Measurements from ENCODE around the gene KMT2B. TPM values are rescaled to one million over a fixed set of nuclear protein-coding genes. Genes with fewer than 3 reads are reported as not detected.

The KMT2B gene
- total and polyA plus RNA-seq, 5 donors: 13.8 to 19.1 (median 16.8) TPM

GRCh38 chr19:35729021-35729420, 11.2 kb downstream of the KMT2B start:
- DNase-seq: peak in 2 of 3 donors; percentile 29 to 33

GRCh38 chr19:35729763-35730162, 12.0 kb downstream of the KMT2B start:
- Histone ChIP-seq H3K4me1 (ENCODE audit: control insufficient read depth, insufficient read depth, low read length) (no peaks in the 10 kb centered on the region), H3K9me3 (ENCODE audit: control insufficient read depth, low read length) (no peaks in the 10 kb centered on the region), H3K27ac (ENCODE audit: low read length) (no peak overlapping the region), H3K27me3 (ENCODE audit: control insufficient read depth, insufficient read depth) (no peaks in the 10 kb centered on the region), H3K4me3 (ENCODE audit: low read length) (no peak overlapping the region)
- ATAC-seq: no peak
- intact Hi-C loops (cut with DNase I): no loop called here
- WGBS: 93% methylated on average over 11 of the region's 11 CpGs
- DNase-seq: peak; percentile 10 to 39 (median 26)

More at GRCh38 chr19:35729021-35729420, 11.2 kb downstream of the KMT2B start:
- H3K27ac ChIP-seq (ENCODE audit: low read length): no peak overlapping the region
- no peak for ATAC-seq
- intact Hi-C loops (cut with DNase I): no loop called here
- H3K4me1 ChIP-seq (ENCODE audit: control insufficient read depth, insufficient read depth, low read length): no peaks in the 10 kb centered on the region
- no peak overlapping the region for H3K4me3 ChIP-seq (ENCODE audit: low read length)
- WGBS: 88% methylated on average over 18 of the region's 18 CpGs
- H3K9me3 ChIP-seq (ENCODE audit: control insufficient read depth, low read length): no peaks in the 10 kb centered on the region
- H3K27me3 ChIP-seq (ENCODE audit: control insufficient read depth, insufficient read depth): no peaks in the 10 kb centered on the region

- Histone ChIP-seq H3K9me3 (ENCODE audit: control insufficient read depth, low read length) (no peaks in the 10 kb centered on the region), H3K27me3 (ENCODE audit: control insufficient read depth, insufficient read depth) (no peaks in the 10 kb centered on the region), H3K4me3 (ENCODE audit: low read length) (no peak overlapping the region), H3K27ac (ENCODE audit: low read length) (no peak overlapping the region), H3K4me1 (ENCODE audit: control insufficient read depth, insufficient read depth, low read length) (no peaks in the 10 kb centered on the region)
- intact Hi-C loops (cut with DNase I): no loop called here
- ATAC-seq (no peak), DNase-seq (peak in 1 of 3 donors; percentile 36)
- WGBS: 91% methylated on average over 18 of the region's 18 CpGs
Measured at GRCh38 chr19:35730326-35730725, 12.5 kb downstream of the KMT2B start.

GRCh38 chr19:35731353-35731752, 13.6 kb downstream of the KMT2B start:
- intact Hi-C loops (cut with DNase I): no loop called here

GRCh38 chr19:35731779-35732405, 14.1 kb downstream of the KMT2B start:
- Histone ChIP-seq H3K27ac (ENCODE audit: low read length) (no peak overlapping the region), H3K4me3 (ENCODE audit: low read length) (no peak overlapping the region), H3K4me1 (ENCODE audit: control insufficient read depth, insufficient read depth, low read length) (no peaks in the 10 kb centered on the region), H3K9me3 (ENCODE audit: control insufficient read depth, low read length) (no peaks in the 10 kb centered on the region), H3K27me3 (ENCODE audit: control insufficient read depth, insufficient read depth) (no peaks in the 10 kb centered on the region)
- WGBS: 84% methylated on average over 21 of the region's 21 CpGs
- ATAC-seq: peak in 1 of 2 donors; percentile 3
- DNase-seq: peak; percentile 10 to 60 (median 55)
- intact Hi-C loops (cut with DNase I): no loop called here

More at GRCh38 chr19:35731353-35731752, 13.6 kb downstream of the KMT2B start:
- H3K4me3 ChIP-seq (ENCODE audit: low read length): no peak overlapping the region
- no peaks in the 10 kb centered on the region for H3K4me1 ChIP-seq (ENCODE audit: control insufficient read depth, insufficient read depth, low read length)
- no peak overlapping the region for H3K27ac ChIP-seq (ENCODE audit: low read length)
- WGBS: 86% methylated on average over 9 of the region's 9 CpGs
- no peaks in the 10 kb centered on the region for H3K27me3 ChIP-seq (ENCODE audit: control insufficient read depth, insufficient read depth)
- ATAC-seq: no peak
- DNase-seq: peak in 2 of 3 donors; percentile 38 to 39
- H3K9me3 ChIP-seq (ENCODE audit: control insufficient read depth, low read length): no peaks in the 10 kb centered on the region

- ATAC-seq (peak in 1 of 2 donors; percentile 2), DNase-seq (peak; percentile 22 to 60 (median 58))
- intact Hi-C loops (cut with DNase I): no loop called here
- H3K4me3 ChIP-seq (ENCODE audit: low read length): no peak overlapping the region
- no peaks in the 10 kb centered on the region for H3K4me1 ChIP-seq (ENCODE audit: control insufficient read depth, insufficient read depth, low read length)
- WGBS: 87% methylated on average over 25 of the region's 25 CpGs
- no peak overlapping the region for H3K27ac ChIP-seq (ENCODE audit: low read length)
- H3K9me3 ChIP-seq (ENCODE audit: control insufficient read depth, low read length): no peaks in the 10 kb centered on the region
- H3K27me3 ChIP-seq (ENCODE audit: control insufficient read depth, insufficient read depth): no peaks in the 10 kb centered on the region
Measured at GRCh38 chr19:35732540-35733179, 14.9 kb downstream of the KMT2B start.

DNA sequence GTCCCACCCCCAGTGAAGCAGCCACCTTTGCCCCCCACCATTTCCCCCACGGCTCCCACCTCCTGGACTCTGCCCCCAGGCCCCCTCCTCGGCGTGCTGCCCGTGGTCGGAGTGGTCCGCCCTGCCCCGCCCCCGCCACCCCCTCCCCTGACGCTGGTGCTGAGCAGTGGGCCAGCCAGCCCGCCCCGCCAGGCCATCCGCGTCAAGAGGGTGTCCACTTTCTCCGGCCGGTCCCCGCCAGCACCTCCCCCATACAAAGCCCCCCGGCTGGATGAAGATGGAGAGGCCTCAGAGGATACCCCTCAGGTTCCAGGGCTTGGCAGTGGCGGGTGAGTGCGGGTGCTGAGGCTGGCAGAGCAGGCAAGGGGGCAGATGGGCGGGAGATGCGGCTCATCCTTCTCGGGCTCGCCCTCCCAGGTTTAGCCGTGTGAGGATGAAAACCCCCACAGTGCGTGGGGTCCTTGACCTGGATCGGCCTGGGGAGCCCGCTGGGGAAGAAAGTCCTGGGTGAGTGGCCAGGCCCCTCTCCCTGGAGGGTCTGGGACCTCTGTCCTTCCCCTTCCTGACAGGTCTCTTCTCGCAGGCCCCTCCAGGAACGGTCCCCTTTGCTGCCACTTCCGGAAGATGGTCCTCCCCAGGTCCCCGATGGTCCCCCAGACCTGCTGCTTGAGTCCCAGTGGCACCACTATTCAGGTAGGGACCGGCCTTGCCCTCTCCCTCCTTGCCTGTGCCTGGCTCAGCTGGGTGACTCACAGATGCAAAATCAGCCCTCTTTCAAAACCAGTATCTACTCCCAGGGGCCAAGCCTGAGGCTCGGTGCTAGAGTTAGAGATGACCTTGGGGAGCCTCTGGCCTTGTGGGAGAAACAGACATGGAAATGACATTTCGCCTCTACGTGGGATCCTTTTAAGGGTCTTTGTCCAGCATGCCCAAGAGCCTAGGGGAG, 15.7 kb downstream of the KMT2B start:
- intact Hi-C loops (cut with DNase I): no loop called here
- Histone ChIP-seq H3K9me3 (ENCODE audit: control insufficient read depth, low read length) (no peaks in the 10 kb centered on the region), H3K27me3 (ENCODE audit: control insufficient read depth, insufficient read depth) (no peaks in the 10 kb centered on the region), H3K4me3 (ENCODE audit: low read length) (no peak overlapping the region), H3K27ac (ENCODE audit: low read length) (no peak overlapping the region), H3K4me1 (ENCODE audit: control insufficient read depth, insufficient read depth, low read length) (no peaks in the 10 kb centered on the region)
- ATAC-seq (no peak), DNase-seq (peak in 2 of 3 donors; percentile 47 to 54)
- 90% methylated on average over 35 of the region's 35 CpGs for WGBS

DNA sequence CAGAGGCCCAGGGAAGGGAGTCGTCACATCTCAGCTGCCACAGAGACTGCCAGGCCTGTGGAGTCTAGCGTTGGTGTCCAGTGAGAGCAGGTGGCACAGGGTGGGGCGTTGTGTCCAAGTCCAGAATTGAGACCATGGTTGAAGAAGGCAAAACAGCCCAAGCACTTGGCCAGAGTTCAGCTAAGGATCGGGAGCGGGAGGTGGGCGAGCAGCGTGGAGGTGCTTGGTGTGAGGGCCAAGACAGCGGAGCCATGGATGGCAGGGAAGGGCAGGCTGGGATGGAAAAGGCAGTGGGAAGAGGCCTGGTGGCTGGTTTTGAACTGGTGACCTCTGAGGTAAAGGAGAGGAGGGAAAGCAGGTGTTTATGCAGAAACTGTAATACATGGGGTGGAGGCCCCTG, 16.5 kb downstream of the KMT2B start:
- ATAC-seq (no peak), DNase-seq (peak in 1 of 3 donors; percentile 11)
- no peaks in the 10 kb centered on the region for H3K27me3 ChIP-seq (ENCODE audit: control insufficient read depth, insufficient read depth)
- intact Hi-C loops (cut with DNase I): no loop called here
- 93% methylated on average over 8 of the region's 8 CpGs for WGBS
- H3K4me1 ChIP-seq (ENCODE audit: control insufficient read depth, insufficient read depth, low read length): no peaks in the 10 kb centered on the region
- no peak overlapping the region for H3K4me3 ChIP-seq (ENCODE audit: low read length)
- no peaks in the 10 kb centered on the region for H3K9me3 ChIP-seq (ENCODE audit: control insufficient read depth, low read length)
- no peak overlapping the region for H3K27ac ChIP-seq (ENCODE audit: low read length)

DNA sequence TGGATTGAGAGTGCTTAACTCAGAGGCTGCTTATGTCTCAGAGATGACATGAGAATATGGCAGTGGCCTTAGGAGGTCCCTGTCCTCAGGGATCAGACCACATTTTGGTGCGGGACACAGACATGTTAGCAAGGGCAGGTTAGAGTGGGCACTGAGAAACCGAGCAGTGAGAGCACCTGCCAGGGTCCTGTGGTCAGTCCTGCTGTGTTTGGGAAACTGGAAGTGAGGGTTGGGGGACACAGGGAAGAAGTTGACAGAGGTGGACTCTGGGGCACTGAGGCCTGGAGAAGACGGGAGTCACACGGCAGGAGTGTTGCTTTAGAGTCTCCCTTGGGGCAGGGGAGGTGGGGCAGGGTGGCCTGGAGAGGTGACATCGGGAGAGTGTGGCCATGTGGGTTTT, 17.1 kb downstream of the KMT2B start:
- intact Hi-C loops (cut with DNase I): no loop called here
- DNase-seq (no peak), ATAC-seq (no peak)
- no peak overlapping the region for H3K27ac ChIP-seq (ENCODE audit: low read length)
- no peaks in the 10 kb centered on the region for H3K9me3 ChIP-seq (ENCODE audit: control insufficient read depth, low read length)
- H3K4me1 ChIP-seq (ENCODE audit: control insufficient read depth, insufficient read depth, low read length): no peaks in the 10 kb centered on the region
- 76% methylated on average over 5 of the region's 5 CpGs for WGBS
- H3K4me3 ChIP-seq (ENCODE audit: low read length): no peak overlapping the region
- H3K27me3 ChIP-seq (ENCODE audit: control insufficient read depth, insufficient read depth): no peaks in the 10 kb centered on the region

- WGBS: 88% methylated on average over 22 of the region's 22 CpGs
Measured at GRCh38 chr19:35736913-35737886, 19.4 kb downstream of the KMT2B start.

More at GRCh38 chr19:35736913-35737886, 19.4 kb downstream of the KMT2B start:
- peak in 1 of 3 donors; percentile 8 for DNase-seq
- no peaks in the 10 kb centered on the region for H3K4me1 ChIP-seq (ENCODE audit: control insufficient read depth, insufficient read depth, low read length)
- H3K27me3 ChIP-seq (ENCODE audit: control insufficient read depth, insufficient read depth): no peaks in the 10 kb centered on the region
- ATAC-seq: no peak
- no peak overlapping the region for H3K4me3 ChIP-seq (ENCODE audit: low read length)
- H3K9me3 ChIP-seq (ENCODE audit: control insufficient read depth, low read length): no peaks in the 10 kb centered on the region
- intact Hi-C loops (cut with DNase I): no loop called here
- no peak overlapping the region for H3K27ac ChIP-seq (ENCODE audit: low read length)
